HG03280 (cell line): ENCODE data around the gene KCNH6.

Source experiments
- ATAC-seq: cut with Tn5 transposase; IDR thresholded peaks from one replicate; pipeline ENCODE4 v1.9.1; 2021; ENCODE audit warnings: mild to moderate bottlenecking, moderate library complexity; ENCODE audit not compliant: unreplicated experiment

KCNH6 gene

DNA sequence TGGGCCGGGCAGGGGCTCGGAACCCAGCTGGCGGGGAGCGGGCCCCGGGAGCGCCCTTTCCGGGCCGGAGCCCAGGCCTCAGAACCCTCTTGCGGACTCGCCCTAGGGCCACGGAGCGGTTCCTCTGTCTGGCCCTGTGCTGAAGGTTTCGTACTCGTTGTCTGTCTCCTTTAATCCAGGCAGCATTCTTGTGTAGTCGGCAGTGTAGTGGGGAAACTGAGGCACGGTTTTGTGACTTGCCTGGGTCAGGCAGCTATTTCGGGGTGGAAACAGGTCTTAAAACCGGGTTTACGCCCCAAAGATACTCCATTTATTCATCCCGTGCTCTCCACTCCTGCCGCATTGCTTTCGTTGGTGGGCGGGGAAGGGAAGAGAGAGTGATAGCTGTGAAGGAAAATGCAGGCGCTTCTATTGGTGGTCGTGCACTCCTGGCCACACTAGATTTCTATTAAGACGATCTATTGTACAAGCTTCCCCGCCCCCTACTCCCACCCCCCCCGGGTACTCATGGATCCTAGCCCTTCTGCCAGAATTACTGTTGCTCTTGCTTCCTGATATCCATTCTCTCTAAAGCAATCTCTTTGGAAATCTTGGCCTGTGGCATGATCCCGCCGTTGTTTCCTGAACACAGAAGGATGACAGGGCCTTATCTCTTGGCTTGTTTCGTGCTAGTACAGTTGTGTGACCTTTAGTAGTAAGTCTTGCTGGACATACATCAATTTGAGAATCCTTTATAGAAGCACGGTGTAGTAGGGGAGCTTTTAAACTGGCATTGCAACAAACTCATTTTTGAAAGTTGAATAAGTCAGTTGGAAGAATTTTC, 27.9 kb downstream of the KCNH6 start:
- no peak for ATAC-seq

DNA sequence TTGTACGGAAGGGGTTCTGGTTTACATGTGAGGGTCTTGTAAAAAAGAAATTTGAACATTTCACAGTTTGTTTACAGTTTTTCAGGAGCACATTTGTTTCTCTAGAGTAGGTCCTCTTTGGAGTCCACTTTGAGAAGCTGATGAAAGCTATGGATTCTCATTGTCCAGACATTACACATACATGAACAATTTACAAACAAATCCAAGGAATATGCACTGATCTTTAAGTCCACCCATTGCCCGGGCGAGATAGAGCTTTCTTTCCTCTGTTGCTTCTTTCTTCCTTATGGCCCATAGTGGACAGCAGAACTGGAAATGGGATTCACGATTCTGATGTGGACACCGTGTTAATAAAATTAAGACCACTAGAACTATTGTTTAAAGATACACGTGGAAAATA, 29.1 kb downstream of the KCNH6 start:
- no peak for ATAC-seq

DNA sequence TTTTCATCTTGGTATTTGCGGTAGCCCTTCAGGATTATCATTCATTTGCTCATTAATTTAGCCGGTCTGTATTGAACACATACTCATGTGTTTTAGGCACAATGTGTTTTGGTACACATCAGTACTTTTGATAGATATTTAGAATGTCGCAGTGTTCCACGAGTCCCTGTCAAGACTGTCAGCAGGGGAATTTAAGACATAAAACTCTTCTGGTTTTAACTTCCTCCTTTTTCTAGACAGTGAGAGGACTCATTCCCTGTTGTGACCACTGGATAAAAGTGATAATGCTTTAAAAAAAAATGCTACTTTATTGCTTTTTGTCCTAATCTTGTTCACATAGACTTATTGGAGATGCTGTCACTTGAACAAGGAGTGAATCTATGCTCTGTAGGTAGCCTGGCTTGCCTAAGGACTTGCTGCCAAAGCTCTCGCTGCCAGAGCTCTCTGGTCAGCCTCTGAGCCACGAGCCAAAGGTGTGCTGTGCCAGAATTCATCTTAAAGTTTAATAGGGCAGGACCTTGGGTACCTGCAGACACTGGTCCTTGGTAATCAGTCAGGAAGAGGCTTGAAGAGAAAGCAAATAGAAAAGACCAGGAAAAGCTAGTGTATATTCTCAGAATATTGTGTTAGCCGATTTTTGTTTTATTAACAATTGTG, 32.5 kb downstream of the KCNH6 start:
- no peak for ATAC-seq

DNA sequence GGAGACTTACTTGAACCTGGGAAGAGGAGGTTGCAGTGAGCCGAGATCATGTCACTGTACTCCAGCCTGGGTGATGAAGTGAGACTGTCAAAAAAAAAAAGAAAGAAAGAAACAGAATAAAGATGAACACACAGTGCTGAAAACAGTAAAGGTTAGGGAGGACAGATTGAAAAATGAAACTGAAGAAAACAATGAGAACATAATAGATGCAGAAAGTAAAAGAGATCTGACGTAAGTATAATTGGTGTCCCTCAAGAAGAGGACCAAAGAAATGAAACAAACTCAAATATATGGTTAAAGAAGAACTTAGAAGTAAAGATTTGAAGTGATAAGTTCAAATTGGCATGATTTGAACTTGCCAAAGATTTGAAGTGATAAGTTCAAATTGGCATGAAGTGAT, 34.3 kb downstream of the KCNH6 start:
- no peak for ATAC-seq

DNA sequence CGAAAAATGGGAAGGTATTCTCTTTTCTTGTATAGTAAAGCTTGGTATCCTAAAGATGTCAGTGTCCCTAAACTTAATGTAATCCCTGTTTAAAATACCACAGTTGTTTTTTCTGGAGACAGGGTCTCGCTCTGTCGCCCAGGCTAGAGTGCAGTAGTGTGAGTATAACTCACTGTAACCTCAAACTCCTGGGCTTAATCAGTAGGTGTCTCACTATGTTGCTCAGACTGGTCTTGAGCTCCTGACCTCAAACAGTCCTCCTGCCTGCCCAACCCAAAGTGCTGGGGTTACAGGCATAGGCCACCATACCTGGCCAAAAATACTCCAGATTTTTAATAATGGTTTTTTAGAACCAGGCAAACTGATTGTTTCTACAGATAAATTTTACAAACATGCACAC, 35.3 kb downstream of the KCNH6 start:
- ATAC-seq: no peak

DNA sequence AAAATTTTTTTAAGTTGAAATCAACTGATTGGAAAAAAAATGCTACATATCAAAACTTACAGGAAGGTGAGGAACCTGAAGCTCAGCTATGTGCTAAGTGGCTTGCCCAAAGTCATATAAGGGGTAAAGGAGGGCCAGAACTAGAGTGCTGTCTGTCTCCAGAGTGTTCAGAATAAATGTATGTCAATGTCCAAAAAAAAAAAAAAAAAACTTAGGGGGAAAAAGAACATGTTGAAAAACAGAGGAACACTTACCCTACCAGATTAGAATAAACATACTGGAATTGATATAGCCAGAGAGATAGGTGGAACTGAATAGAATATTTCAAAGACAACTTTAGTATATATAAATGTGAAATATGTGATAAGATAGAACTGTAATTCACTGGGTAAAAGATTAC, 38.7 kb downstream of the KCNH6 start:
- no peak for ATAC-seq

DNA sequence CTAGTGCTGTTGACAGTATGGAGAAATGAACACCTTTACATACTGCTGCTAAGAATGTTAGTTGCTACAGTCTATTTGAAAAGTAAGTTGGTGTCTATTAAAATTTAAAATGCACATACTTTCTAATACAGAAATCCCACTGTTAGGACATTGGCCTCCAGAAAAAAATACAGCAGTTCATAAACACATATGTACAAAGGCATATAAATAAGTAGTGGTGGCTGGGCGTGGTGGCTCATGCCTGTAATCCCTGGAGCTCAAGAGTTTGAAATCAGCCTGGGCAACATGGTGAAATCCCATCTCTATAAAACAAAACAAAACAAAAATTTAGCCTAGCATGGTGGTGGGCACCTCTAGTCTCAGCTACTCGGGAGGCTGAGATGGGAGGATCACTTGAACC, 40.2 kb downstream of the KCNH6 start:
- no peak for ATAC-seq

DNA sequence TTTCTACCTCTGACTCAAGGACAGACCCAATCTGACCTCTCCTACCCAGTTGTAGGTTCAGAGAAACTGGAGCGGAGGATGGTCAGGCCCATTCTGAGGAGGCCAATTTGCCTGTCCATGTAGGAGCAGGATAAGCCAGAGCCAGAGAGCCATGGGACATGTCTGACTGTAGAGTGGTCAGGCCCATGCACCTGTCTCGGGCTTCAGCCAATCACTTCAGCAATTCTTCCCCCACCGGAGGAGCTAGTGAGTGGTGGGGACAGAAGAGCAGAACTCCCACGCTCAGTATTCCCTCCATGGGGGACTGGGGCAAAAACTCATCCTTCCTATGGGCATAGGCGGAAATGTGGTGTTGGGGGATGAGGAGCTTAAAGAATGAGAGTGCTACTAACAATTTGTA, 41.4 kb downstream of the KCNH6 start:
- no peak for ATAC-seq

DNA sequence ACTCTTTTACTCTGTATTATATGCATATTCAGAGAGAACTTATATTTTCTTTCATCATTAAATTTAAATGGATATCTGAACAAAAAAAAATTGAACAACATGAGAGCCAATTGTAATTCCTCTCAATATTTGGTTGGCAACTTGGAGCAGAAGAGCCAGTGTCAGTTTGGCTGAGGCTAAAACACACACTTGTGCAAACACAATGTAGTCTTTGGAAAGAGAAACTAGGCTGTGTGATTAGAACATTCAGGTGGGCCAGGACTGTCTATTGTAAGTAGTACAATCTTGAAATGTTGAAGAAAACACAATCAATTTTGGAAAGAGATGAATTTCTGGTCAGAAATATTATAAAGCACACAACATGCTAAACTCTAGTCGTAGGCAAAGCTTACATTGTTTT, 44.1 kb downstream of the KCNH6 start:
- ATAC-seq: no peak

DNA sequence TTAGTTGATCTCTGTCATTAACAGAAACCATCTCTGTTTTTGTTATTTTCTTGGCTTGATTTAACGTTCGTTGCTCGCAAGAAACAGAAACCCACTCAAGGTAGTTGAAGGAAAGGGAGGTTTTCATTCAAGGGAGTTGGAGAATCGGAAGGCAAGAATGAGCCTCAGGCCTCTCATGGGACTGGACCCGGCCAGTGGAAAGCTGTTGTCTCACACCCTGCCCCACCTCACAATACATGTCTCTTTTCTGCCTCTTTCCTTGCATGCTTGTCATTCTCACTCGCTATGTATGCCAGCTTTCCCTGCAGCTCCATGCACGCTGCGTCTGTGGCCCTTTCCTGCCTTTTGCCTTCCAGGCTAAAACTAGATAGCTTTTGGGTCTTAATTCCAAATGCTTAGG, 45.4 kb downstream of the KCNH6 start:
- ATAC-seq: no peak

DNA sequence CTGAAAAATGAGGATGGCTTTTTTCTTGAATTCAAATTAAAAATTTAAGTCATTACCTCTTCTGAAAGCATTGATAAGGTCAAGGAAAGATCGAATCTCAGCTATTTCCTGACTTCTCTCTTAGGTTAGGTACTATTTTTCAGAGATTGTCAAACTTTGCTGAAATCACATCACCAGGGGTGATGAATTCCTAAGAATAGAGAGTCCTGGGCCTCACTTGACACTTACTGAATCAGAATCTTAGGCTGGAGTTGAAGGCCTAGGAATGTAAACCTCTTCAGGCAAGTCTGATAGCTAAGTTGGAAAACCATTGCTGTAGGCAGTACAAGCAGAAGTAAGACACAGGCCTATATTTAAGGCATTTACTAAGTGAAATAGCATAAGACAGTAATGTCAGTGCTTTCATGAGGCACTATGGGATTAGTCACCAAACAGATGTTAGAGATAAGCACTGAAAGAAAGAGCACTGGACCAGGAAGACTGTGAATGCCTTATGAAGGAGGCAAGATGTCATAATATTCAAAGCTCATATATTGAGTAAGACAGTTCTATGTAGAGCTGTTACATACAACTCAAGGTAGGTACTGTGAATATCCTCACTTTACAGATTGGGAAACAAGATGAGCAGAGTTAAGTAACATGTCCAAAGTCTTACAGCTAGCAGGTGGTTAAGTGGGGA, 48.6 kb downstream of the KCNH6 start:
- ATAC-seq: no peak

DNA sequence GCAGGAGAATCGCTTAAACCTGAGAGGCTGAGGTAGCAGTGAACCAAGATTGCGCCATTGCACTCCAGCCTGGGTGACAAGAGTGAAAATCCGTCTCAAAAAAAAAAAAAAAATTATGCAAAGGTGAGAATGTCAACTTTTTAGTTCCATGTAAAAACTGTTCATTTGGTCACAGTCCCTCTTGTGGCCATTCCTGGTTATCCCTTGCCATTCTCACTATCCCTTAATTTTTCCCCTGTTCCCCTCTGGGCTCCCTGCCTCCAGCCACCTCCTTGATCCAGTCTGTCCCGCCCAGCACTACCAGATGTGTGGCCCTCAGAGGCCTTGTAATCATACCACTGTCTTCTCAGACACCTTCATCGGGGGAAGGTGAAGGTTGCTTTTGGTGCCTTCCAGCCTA, 50.5 kb downstream of the KCNH6 start:
- no peak for ATAC-seq

DNA sequence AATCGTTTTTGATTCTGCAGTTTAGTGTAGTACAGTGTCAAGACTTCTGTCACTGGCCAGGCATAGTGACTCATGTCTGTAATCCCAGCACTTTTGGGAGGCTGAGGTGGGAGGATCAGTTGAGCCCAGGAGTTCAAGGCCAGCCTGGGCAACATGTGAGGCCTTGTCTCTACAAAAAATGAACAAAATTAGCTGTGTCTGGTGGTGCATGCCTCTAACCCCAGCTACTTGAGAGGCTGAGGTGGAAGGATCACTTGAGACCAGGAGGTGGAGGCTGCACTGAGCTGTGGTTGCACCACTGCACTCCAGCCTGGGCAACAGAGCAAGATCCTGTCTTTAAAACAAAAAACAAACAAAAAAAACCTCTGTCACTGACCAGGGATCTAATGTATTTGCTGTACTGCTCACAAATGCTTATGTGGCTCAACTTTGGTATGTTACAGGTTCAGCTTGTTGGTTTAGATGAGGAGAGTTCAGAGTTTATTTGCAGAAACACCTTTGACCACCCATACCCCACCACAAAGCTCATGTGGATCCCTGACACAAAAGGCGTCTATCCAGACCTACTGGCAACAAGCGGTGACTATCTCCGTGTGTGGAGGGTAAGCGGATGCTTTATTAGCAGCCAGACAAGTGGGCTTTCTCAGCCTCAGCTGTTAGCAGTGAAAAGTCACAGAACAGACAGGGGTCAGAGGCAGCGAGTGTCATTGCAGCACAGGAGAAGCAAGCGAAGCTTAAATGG, 55.0 kb downstream of the KCNH6 start:
- no peak for ATAC-seq

DNA sequence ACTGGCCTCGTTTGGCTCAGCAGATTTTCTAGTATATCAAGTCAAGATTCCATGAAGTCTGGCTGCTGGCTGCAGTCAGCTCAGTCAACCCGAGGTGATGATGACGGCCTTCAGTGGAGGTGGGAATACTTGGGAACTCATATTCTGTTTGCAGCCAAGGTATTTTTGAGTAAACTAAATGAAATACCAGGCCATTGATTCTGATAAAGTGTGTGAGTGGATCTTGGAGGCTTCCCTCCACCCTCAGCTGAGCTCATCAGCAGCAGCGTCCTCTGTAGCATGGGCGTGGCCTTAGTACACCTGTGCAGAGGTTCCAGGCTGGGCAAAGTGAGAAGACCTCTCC, 55.6 kb downstream of the KCNH6 start:
- ATAC-seq: no peak

DNA sequence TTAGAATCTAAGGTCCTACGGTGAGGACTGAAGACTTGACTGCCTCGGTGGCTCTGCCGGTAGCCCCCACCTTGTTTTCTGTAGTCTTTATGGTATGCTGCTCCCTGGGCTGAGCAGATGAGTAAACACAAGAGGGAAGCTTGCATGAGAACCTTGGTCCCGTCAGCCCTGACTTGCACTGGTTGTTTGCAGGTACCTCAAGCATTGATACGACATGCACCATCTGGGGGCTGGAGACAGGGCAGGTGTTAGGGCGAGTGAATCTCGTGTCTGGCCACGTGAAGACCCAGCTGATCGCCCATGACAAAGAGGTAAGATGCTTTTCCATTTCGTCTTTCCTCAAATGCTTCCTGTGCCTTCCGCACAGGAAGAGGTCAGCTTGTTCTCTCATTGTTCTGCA, 56.5 kb downstream of the KCNH6 start:
- ATAC-seq: no peak

DNA sequence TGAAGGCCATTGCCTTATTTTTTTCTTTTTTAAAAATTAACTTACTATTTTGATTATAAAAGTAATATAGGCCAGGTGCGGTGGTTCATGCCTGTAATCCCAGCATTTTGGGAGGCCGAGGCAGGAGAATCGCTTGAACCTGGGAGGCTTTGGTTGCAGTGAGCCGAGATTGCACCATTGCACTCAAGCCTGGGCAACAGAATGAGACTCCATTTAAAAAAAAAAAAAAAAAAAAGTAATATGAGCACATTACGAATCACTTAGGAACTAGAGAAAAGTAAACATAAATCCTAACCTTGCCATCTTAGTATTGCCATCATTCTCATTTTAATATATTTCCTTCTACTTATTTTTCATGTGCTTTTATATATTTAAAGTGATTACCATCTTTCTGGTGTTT, 64.6 kb downstream of the KCNH6 start:
- ATAC-seq: no peak

DNA sequence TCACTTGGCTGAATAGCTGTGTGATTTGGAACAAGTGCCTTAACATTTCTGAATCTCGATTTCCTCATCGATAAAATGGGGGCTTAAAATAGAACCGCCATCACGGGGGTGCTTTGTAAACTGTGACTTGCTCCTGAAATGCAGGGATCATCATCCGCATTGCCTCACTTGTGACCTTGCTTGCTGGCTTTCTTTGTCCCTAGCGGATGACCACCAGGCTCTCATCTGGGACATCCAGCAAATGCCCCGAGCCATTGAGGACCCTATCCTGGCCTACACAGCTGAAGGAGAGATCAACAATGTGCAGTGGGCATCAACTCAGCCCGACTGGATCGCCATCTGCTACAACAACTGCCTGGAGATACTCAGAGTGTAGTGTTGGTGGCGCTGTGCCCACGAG, 65.6 kb downstream of the KCNH6 start:
- ATAC-seq: no peak

DNA sequence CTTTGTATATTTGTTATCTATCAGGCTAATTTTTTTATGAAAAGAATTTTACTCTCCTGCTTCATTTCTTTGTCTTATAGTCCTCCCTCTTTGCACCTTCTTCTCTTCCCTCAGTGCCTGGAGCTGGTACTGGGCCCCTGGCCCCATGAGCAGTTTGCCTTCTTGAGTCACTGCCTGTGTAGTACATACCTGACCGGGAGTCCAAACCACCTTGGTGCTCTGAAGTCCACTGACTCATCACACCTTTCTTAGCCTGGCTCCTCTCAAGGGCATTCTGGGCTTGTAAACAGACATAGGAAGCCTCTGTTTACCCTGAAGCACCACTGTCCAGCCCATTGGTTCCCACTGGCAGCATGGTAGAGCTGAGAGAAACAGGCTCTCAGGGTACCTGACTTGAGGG, 66.5 kb downstream of the KCNH6 start:
- ATAC-seq: no peak

DNA sequence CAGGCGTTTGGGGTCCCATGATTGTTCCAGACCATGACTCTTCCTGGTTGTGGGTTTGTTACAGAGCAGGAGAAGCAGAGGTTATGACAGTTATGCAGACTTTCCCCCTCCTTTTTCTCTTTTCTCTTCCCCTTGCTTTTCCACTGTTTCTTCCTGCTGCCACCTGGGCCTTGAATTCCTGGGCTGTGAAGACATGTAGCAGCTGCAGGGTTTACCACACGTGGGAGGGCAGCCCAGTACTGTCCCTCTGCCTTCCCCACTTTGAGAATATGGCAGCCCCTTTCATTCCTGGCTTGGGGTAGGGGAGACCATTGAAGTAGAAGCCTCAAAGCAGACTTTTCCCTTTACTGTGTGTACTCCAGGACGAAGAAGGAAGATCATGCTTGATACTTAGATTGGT, 69.6 kb downstream of the KCNH6 start:
- no peak for ATAC-seq

DNA sequence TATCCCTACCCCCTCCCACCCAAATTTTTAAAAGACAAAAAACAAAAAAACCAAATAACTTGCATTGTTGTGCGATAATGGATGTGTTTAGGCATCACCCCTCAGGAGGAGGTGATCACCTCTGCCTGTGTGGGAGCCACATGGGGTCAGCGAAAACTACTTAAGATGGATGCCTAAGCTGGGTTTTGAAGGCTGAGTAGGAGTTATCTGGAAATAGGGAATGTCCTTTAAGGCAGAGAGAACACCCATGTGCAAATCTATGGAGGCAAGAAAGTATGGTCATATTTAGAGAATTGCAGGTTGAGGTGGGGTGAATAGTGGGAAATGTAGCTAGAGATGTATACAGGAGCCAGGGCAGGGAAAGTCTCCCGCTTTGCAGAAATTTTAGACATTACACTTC, 72.0 kb downstream of the KCNH6 start:
- ATAC-seq: no peak
